GM12874 (cell line): ENCODE results near the gene CTSS.

Experiments used
- CTCF ChIP-seq: IDR thresholded peaks from 2 replicates; pipeline ENCODE4 v1.5.1; 2011; ENCODE audit warnings: low read depth, mild to moderate bottlenecking, control low read depth, low read length, moderate library complexity; ENCODE audit not compliant: insufficient read depth

Gene CTSS

GRCh38 chr1:150708595-150708994 is 57.0 kb downstream of the CTSS start:
- no peak for TF ChIP-seq CTCF

- TF ChIP-seq CTCF, result no peak
Measured at GRCh38 chr1:150706091-150706490, 59.5 kb downstream of the CTSS start.

- TF ChIP-seq CTCF, result no peak
Measured at GRCh38 chr1:150703427-150703826, 62.2 kb downstream of the CTSS start.

GRCh38 chr1:150696995-150697927 is 68.3 kb downstream of the CTSS start, which contains the start of gene GOLPH3L:
Gene GOLPH3L (minus strand): TSS chr1:150697154. CDS start chr1:150694838, 2,316 bp downstream.
- TF ChIP-seq CTCF, result no peak

- TF ChIP-seq CTCF, result no peak
Measured at GRCh38 chr1:150696590-150696989, 69.0 kb downstream of the CTSS start.

- TF ChIP-seq CTCF, result no peak
Measured at GRCh38 chr1:150696162-150696561, 69.4 kb downstream of the CTSS start.

- no peak for TF ChIP-seq CTCF
Measured at GRCh38 chr1:150695561-150695960, 70.0 kb downstream of the CTSS start.
